GM18867 (cell line): ENCODE results near the gene KMT2C.
"Not testable (repeated sequence)": the region's sequence is repeated elsewhere in the genome, so short reads cannot be mapped to it uniquely, and the experiment has no call there.

Experiments used
- ATAC-seq: cut with Tn5 transposase; IDR thresholded peaks from one replicate; pipeline ENCODE4 v1.9.1; 2021; ENCODE audit warnings: mild to moderate bottlenecking, moderate library complexity; ENCODE audit not compliant: unreplicated experiment

KMT2C gene

GRCh38 chr7:152406030-152406429 is 29.8 kb downstream of the KMT2C start:
- ATAC-seq, result not testable (repeated sequence)

GRCh38 chr7:152403726-152404125 is 32.1 kb downstream of the KMT2C start:
- no peak for ATAC-seq

DNA sequence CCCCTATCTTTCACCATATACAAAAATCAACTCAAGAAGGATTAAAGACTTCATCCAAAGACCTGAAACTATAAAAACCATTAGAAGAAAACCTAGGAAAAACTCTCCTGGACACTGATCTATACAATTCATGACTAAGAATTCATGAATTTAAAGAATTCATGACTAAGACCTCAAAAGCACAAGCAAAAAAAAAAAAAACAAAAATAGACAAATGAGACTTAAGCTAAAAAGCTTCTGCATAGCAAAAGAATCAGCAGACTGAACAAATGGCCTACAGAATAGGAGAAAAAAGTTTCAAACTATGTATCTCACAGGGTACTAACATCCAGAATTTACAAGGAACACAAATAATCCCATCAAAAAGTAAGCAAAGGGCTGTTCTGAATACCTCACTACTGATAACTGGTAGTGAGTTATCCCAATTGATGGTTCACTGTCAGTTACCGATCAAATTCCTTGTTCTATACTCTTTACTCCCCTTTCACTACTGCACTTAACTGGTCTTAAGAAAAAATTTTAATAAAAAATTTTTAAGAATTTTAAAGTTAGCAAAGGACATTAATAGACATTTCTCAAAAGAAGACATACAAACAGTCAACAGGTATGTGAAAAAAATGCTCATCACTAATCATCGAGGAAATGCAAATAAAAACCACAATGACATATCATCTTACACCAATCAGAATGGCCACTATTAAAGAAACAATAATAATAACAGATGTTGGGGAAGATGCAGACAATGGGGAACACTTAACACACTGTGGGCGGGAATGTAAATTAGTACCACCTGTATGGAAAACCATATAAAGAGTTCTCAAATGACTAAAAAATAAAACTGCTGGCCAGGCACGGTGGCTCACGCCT is 33.2 kb downstream of the KMT2C start:
- ATAC-seq, result no peak

- no peak for ATAC-seq
Observed at GRCh38 chr7:152399344-152399743, 36.5 kb downstream of the KMT2C start.

GRCh38 chr7:152395112-152395511 is 40.7 kb downstream of the KMT2C start:
- ATAC-seq, result no peak

DNA sequence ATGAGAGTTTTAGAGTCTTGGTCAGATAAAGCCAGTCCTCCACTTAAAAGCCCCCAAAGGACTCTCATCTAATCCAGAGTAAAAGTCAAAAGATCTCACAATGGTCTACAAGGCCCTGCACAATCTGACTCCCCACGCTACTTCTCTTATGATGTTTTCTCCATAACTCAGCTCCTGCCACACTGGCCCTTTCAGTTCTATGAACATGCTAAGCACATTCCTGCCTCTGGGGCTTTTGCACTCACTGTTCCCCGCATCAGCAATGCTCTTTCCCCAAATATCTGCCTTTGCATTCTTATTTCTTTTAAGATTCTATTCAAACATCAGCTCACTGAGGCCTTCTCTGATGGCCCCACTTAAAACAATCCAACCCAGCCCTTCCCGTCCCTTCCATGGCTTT is 41.6 kb downstream of the KMT2C start:
- ATAC-seq, result not testable (repeated sequence)

- ATAC-seq, result peak; percentile 61
Observed at GRCh38 chr7:152392254-152392653, 43.5 kb downstream of the KMT2C start.

- not testable (repeated sequence) for ATAC-seq
Observed at GRCh38 chr7:152386136-152386764, 49.6 kb downstream of the KMT2C start.

GRCh38 chr7:152384235-152385200 is 51.3 kb downstream of the KMT2C start:
- ATAC-seq, result not testable (repeated sequence)

DNA sequence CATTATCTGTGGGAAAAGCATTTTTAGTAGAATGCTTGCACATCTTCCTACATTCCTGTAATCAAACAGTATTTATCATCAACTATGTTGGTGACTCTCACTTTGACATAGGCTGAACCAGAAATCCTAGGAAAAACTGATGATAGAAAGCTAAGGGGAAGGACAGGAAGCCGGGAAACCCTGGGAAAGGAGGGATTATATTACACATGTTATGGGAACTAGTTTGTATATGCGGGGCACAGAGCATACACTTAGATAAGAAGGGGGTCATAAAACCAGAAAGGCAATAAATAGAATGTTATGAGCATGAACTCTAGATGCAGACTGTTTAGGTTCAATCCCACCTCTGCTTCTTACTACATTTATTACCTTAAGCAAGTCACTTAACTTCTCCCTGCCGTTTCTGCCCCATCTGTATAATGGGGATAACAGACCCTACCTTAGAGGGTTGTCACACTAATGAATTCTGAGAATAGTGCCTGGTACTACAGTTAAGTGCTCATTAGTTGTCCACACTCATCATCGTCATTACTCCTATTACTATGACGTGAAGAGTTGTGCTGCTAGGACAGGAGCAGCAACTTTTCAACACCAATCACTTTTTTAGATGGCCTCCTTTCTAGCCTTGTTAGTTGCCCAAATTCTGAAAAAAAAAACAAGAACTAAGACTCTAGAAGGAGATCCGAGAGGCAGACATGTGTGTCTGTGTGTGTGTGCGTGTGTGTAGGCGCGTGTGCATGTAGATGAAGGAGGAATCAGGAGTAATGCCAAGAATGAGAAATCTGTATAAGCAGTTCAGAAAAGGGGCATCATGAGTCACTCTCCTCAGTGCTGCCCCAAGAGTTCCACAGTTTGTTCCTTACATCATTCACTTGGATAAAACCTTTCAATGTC is 52.2 kb downstream of the KMT2C start:
- ATAC-seq, result no peak

DNA sequence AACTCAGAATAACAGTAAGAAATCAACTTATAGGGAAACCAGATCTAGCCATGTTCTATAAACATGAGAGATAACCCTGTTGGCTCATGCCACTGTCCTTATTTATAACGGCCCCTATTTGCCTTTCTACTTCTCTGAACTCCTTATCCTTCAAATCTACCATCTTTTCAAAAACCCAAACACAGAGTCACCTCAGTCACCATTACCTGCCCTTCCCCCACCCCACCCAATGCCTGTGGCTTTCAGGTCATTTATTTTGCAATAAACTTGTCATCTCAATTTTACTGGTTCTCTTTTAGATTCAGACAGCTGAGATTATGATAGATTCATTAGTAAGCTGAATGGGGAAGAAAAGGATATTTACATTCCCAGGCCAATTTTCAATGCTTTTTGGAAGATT is 53.6 kb downstream of the KMT2C start:
- ATAC-seq, result no peak

- ATAC-seq, result not testable (repeated sequence)
Observed at GRCh38 chr7:152380931-152381578, 54.7 kb downstream of the KMT2C start.

- not testable (repeated sequence) for ATAC-seq
Observed at GRCh38 chr7:152378497-152378896, 57.3 kb downstream of the KMT2C start.

GRCh38 chr7:152376716-152377484 is 58.9 kb downstream of the KMT2C start:
- ATAC-seq, result not testable (repeated sequence)

DNA sequence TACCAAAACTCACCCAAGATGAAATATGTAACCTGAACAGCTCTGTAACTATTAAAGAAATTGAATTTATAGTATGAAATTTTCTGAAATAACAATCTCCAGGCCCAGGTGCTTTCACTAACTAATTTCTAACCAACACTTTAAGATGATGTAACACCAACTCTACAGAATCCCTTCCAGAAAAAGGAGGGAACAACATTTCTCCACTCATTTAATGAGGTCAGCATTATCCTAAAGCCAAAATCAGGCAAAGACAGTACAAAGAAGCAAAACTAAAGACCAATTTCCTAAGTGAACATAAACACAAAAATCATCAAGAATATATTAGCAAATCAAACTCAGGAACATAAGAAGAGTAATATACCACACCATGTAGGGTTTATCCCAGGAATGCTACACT is 65.5 kb downstream of the KMT2C start:
- no peak for ATAC-seq

DNA sequence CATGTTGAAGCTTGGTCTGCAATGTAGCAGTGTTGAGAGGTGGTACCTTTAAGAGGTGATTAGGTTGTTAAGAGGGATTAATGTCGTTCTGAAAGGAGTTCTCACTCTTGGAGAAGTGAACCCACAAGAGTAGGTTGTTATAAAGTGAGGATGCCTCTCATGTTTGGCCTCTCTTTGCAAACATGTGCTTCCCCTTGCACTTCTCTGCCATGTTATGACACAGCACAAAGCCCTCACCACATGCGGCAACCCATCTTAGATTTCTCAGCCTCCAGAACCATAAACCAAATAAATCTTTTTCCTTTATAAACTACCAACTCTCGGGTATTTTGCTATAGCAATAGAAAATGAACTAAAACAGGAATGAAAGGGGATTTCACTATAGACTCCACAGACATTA is 66.3 kb downstream of the KMT2C start:
- ATAC-seq, result no peak

GRCh38 chr7:152367170-152367569 is 68.6 kb downstream of the KMT2C start:
- ATAC-seq, result no peak

GRCh38 chr7:152366662-152367061 is 69.1 kb downstream of the KMT2C start:
- no peak for ATAC-seq
